Endodermal cell (in vitro differentiated cells): Measurements from ENCODE around the gene EPHA5. TPM values are rescaled to one million over a fixed set of nuclear protein-coding genes. Genes with fewer than 3 reads are reported as not detected.

Source experiments
- DNase-seq: peaks from one replicate; pipeline ENCODE4 v3.0.0-alpha.2; 2017
- H3K27ac ChIP-seq: 2 replicates; pipeline ENCODE4 v1.5.1; 2013; ENCODE audit warnings: mild to moderate bottlenecking, low read depth, low read length, moderate library complexity
- H3K27me3 ChIP-seq: 2 replicates; pipeline ENCODE4 v1.6.1; 2013; ENCODE audit warnings: mild to moderate bottlenecking, low read length, moderate library complexity; ENCODE audit not compliant: insufficient read depth, control insufficient read depth, poor library complexity, severe bottlenecking
- H3K36me3 ChIP-seq: 2 replicates; pipeline ENCODE4 v1.7.0; 2013; ENCODE audit warnings: mild to moderate bottlenecking, low read length, moderate library complexity; ENCODE audit not compliant: control insufficient read depth, insufficient read depth
- H3K4me1 ChIP-seq: one replicate; pipeline ENCODE4 v1.7.0; 2013; ENCODE audit warnings: low read length; ENCODE audit not compliant: control insufficient read depth, insufficient read depth
- H3K4me3 ChIP-seq: 2 replicates; pipeline ENCODE4 v1.5.1; 2013; ENCODE audit warnings: mild to moderate bottlenecking, low read length, moderate library complexity
- H3K9ac ChIP-seq: 2 replicates; pipeline ENCODE4 v1.6.1; 2013; ENCODE audit warnings: mild to moderate bottlenecking, low read length, moderate library complexity; ENCODE audit not compliant: poor library complexity, severe bottlenecking; ENCODE audit errors: extremely low read depth
- H3K9me3 ChIP-seq: 2 replicates; pipeline ENCODE4 v1.6.1; 2013; ENCODE audit warnings: mild to moderate bottlenecking, low read length, moderate library complexity; ENCODE audit not compliant: control insufficient read depth
- H3K27ac Mint-ChIP-seq: 2 replicates; pipeline ENCODE4 v1.8.0; 2020; ENCODE audit warnings: mixed read lengths
- H3K27me3 Mint-ChIP-seq: 2 replicates; pipeline ENCODE4 v1.8.0; 2021; ENCODE audit warnings: mild to moderate bottlenecking, mixed read lengths; ENCODE audit not compliant: insufficient read depth
- H3K36me3 Mint-ChIP-seq: 2 replicates; pipeline ENCODE4 v1.8.0; 2020; ENCODE audit warnings: low read depth, mixed read lengths
- H3K4me1 Mint-ChIP-seq: 2 replicates; pipeline ENCODE4 v1.8.0; 2020; ENCODE audit warnings: mixed read lengths
- H3K4me3 Mint-ChIP-seq: 2 replicates; pipeline ENCODE4 v1.8.0; 2020; ENCODE audit warnings: mild to moderate bottlenecking, moderate library complexity, mixed read lengths
- H3K9me3 Mint-ChIP-seq: 2 replicates; pipeline ENCODE4 v1.8.0; 2020; ENCODE audit warnings: mild to moderate bottlenecking, mixed read lengths
- CTCF ChIP-seq: fragments of 200-600 bp; sonication (generic); conservative IDR thresholded peaks from 2 replicates; pipeline ENCODE4 v1.5.0; 2021; ENCODE audit warnings: antibody characterized with exemption, mild to moderate bottlenecking
- WGBS, 2 experiments: methylation state at CpG; one replicate each; pipeline versions ENCODE4 v1.1.5 to v1.1.7; 2013; ENCODE audit warnings: missing lambda C conversion rate in 2 of 2, mixed read lengths in 1 of 2; ENCODE audit not compliant: insufficient coverage in 1 of 2, insufficient read length in 1 of 2; 5-methylcytosine and 5-hydroxymethylcytosine counted together
- total RNA-seq, 2 donors: library from RNA; stranded (reverse); fragmentation: NEBNext Ultra II Directional in 1 of 2; extraction: Animal tissue kit (Norgen Biotek cat#: 25700) in 1 of 2; gene quantifications; 2 replicates in 1 of 2; 3 replicates in 1 of 2; pipeline ENCODE4 v1.2.1, GENCODE V29; 2021

Gene EPHA5
- total RNA-seq, 2 donors from 2014 or later = 0.09 TPM; not detected in 1

GRCh38 chr4:65665771-65666523 is 4.3 kb downstream of the EPHA5 start:
- Histone ChIP-seq H3K4me1 (no peaks in the 10 kb centered on the region), H3K36me3 (no peaks in the 10 kb centered on the region), H3K27ac (no peak overlapping the region), H3K4me3 (no peak overlapping the region), H3K9me3 (no peaks in the 10 kb centered on the region), H3K27me3 (peaks cover 49% of the 10 kb centered on the region), H3K9ac (no peak overlapping the region)
- no peak overlapping the region for H3K27ac Mint-ChIP-seq
- peaks cover 31% of the 10 kb centered on the region for H3K4me1 Mint-ChIP-seq
- no peak overlapping the region for H3K4me3 Mint-ChIP-seq
- TF ChIP-seq CTCF = no peak
- H3K27me3 Mint-ChIP-seq = peaks cover 52% of the 10 kb centered on the region
- H3K36me3 Mint-ChIP-seq = no peaks in the 10 kb centered on the region
- DNase-seq = no peak
- 33 to 37% methylated on average over 1 to 3 of the region's 3 CpGs for WGBS, 2 experiments
- no peaks in the 10 kb centered on the region for H3K9me3 Mint-ChIP-seq

GRCh38 chr4:65661471-65661870 is 8.8 kb downstream of the EPHA5 start:
- peaks cover 22% of the 10 kb centered on the region for H3K4me1 Mint-ChIP-seq
- Histone ChIP-seq H3K9me3 (no peaks in the 10 kb centered on the region), H3K36me3 (no peaks in the 10 kb centered on the region), H3K27me3 (peaks cover 8% of the 10 kb centered on the region), H3K4me3 (no peak overlapping the region), H3K9ac (no peak overlapping the region), H3K27ac (no peak overlapping the region), H3K4me1 (no peaks in the 10 kb centered on the region)
- no peak overlapping the region for H3K4me3 Mint-ChIP-seq
- H3K27ac Mint-ChIP-seq = no peak overlapping the region
- no peak for TF ChIP-seq CTCF
- WGBS, 2 experiments = 48% methylated on average over 1 of the region's 1 CpG; no CpG with 5 or more reads in 1 of the 2 experiments
- no peaks in the 10 kb centered on the region for H3K9me3 Mint-ChIP-seq
- DNase-seq = peak; percentile 63
- peaks cover 9% of the 10 kb centered on the region for H3K27me3 Mint-ChIP-seq
- H3K36me3 Mint-ChIP-seq = no peaks in the 10 kb centered on the region

GRCh38 chr4:65658117-65658516 is 12.2 kb downstream of the EPHA5 start:
- H3K4me1 Mint-ChIP-seq = peaks cover 26% of the 10 kb centered on the region
- TF ChIP-seq CTCF = no peak
- 50 to 55% methylated on average over 1 of the region's 1 CpG for WGBS, 2 experiments
- peak; percentile 49 for DNase-seq
- H3K4me1 ChIP-seq = peaks cover 4% of the 10 kb centered on the region
- no peak overlapping the region for H3K4me3 Mint-ChIP-seq
- H3K9ac ChIP-seq = no peak overlapping the region
- H3K27me3 ChIP-seq = no peaks in the 10 kb centered on the region
- peak overlapping the region; percentile 2 for H3K27ac Mint-ChIP-seq
- no peaks in the 10 kb centered on the region for H3K9me3 Mint-ChIP-seq
- no peak overlapping the region for H3K27ac ChIP-seq
- H3K4me3 ChIP-seq = no peak overlapping the region
- no peaks in the 10 kb centered on the region for H3K36me3 Mint-ChIP-seq
- H3K36me3 ChIP-seq = no peaks in the 10 kb centered on the region
- H3K27me3 Mint-ChIP-seq = no peaks in the 10 kb centered on the region
- no peaks in the 10 kb centered on the region for H3K9me3 ChIP-seq
